Caco-2 (cell line): ENCODE results near the gene SPATA1. TPM values are rescaled to one million over a fixed set of nuclear protein-coding genes. Genes with fewer than 3 reads are reported as not detected.

Source experiments
- BruUV-seq: library from RNA; stranded (reverse); fragments of 400-500 nt; replicated peaks from 2 replicates; lab custom pipeline; 2021; lab: Mats Ljungman, UMichigan
- CTCF ChIA-PET: fragments of 300-600 bp; sonication (Branson Sonifier 250); formaldehyde crosslinking; loops from one replicate; lab custom pipeline; 2022; ENCODE audit warnings: antibody characterized with exemption; lab: Charles Lee
- POLR2A ChIA-PET: fragments of 300-600 bp; sonication (Branson Sonifier 250); formaldehyde crosslinking; loops from one replicate; lab custom pipeline; 2022; ENCODE audit warnings: antibody characterized with exemption; lab: Charles Lee
- DNase-seq, 2 experiments: peaks; one replicate each; pipeline versions ENCODE4 v3.0.0 to v3.0.0-alpha.2; 2020 to 2022
- H3K27me3 ChIP-seq: replicated peaks from 2 replicates; pipeline ENCODE4 v1.6.0; 2011; ENCODE audit warnings: low read length; ENCODE audit not compliant: control insufficient read depth, insufficient read depth
- H3K36me3 ChIP-seq: 2 replicates; pipeline ENCODE4 v1.5.1; 2011; ENCODE audit warnings: low read length; ENCODE audit not compliant: control insufficient read depth, insufficient read depth
- H3K4me1 ChIP-seq: fragments of 250-450 bp; sonication (Bioruptor Pico); 2 replicates; pipeline ENCODE4 v1.5.1; 2020; ENCODE audit warnings: mild to moderate bottlenecking
- H3K4me3 ChIP-seq: 2 replicates; pipeline ENCODE4 v1.5.1; 2011; ENCODE audit warnings: low read depth, mild to moderate bottlenecking, control low read depth, low read length
- H3K9me3 ChIP-seq: fragments of 250-450 bp; sonication (Bioruptor Pico); 2 replicates; pipeline ENCODE4 v1.5.1; 2020; ENCODE audit warnings: mild to moderate bottlenecking, moderate library complexity
- H3K27ac Mint-ChIP-seq: one replicate; pipeline ENCODE4 v1.8.0; 2022; ENCODE audit warnings: mixed read lengths; ENCODE audit not compliant: unreplicated experiment
- H3K27me3 Mint-ChIP-seq: one replicate; pipeline ENCODE4 v1.8.0; 2022; ENCODE audit warnings: mixed read lengths; ENCODE audit not compliant: insufficient read depth, unreplicated experiment
- H3K36me3 Mint-ChIP-seq: one replicate; pipeline ENCODE4 v1.8.0; 2022; ENCODE audit warnings: mild to moderate bottlenecking, mixed read lengths; ENCODE audit not compliant: insufficient read depth, unreplicated experiment
- H3K4me1 Mint-ChIP-seq: one replicate; pipeline ENCODE4 v1.8.0; 2022; ENCODE audit warnings: low read depth, mixed read lengths; ENCODE audit not compliant: unreplicated experiment
- H3K4me3 Mint-ChIP-seq: one replicate; pipeline ENCODE4 v1.8.0; 2022; ENCODE audit warnings: mild to moderate bottlenecking, moderate library complexity, mixed read lengths; ENCODE audit not compliant: unreplicated experiment
- H3K9me3 Mint-ChIP-seq: one replicate; pipeline ENCODE4 v1.8.0; 2022; ENCODE audit warnings: mixed read lengths; ENCODE audit not compliant: unreplicated experiment
- CTCF ChIP-seq, 2 experiments: fragments of 200-600 bp in 1 of 2; IDR thresholded peaks; 1 replicate in 1 of 2; 2 replicates in 1 of 2; pipeline versions ENCODE4 v1.5.1 to v1.8.0; 2011 to 2022; ENCODE audit warnings: antibody characterized with exemption in 1 of 2, control low read depth in 1 of 2, inconsistent platforms in 1 of 2, low read depth in 1 of 2, low read length in 1 of 2, mild to moderate bottlenecking in 1 of 2, moderate library complexity in 1 of 2; ENCODE audit not compliant: insufficient read depth in 1 of 2, severe bottlenecking in 1 of 2, unreplicated experiment in 1 of 2
- intact Hi-C: fragments of 100-400 bp; cut with micrococcal nuclease; formaldehyde crosslinking; loops from one replicate; pipeline ENCODE4 v1.10.0; 2022; ENCODE audit not compliant: unreplicated experiment
- total RNA-seq: library from RNA; stranded (reverse); gene quantifications from 2 replicates; pipeline ENCODE4 v1.2.3, GENCODE V29; 2022

SPATA1 gene
- total RNA-seq, 1 experiment from 2014 or later, result 0.57 TPM

- Mint-ChIP-seq H3K4me3 (no peak overlapping the region), H3K4me1 (no peaks in the 10 kb centered on the region), H3K27me3 (no peaks in the 10 kb centered on the region), H3K36me3 (peaks cover 23% of the 10 kb centered on the region), H3K27ac (no peak overlapping the region), H3K9me3 (no peaks in the 10 kb centered on the region)
- ChIA-PET CTCF (no interaction called here), POLR2A (no interaction called here)
- Histone ChIP-seq H3K9me3 (no peaks in the 10 kb centered on the region), H3K4me1 (no peaks in the 10 kb centered on the region), H3K27me3 (no peaks in the 10 kb centered on the region), H3K36me3 (no peaks in the 10 kb centered on the region), H3K4me3 (no peak overlapping the region)
- TF ChIP-seq CTCF (IDR thresholded peaks at IDR 0.05; ENCODE audit: insufficient read depth in 1 of 2, low read depth in 1 of 2, low read length in 1 of 2, severe bottlenecking in 1 of 2, unreplicated experiment in 1 of 2), result no peak
- BruUV-seq, result no TSS peak
- DNase-seq, result no peak
- intact Hi-C loops, result no loop called here
Observed at GRCh38 chr1:84489766-84490165, 16.4 kb upstream of the SPATA1 start.

- H3K36me3 ChIP-seq, result no peaks in the 10 kb centered on the region
- no peaks in the 10 kb centered on the region for H3K27me3 ChIP-seq
- no peaks in the 10 kb centered on the region for H3K4me1 ChIP-seq
- Mint-ChIP-seq H3K36me3 (peaks cover 35% of the 10 kb centered on the region), H3K4me1 (no peaks in the 10 kb centered on the region), H3K27ac (no peak overlapping the region), H3K9me3 (no peaks in the 10 kb centered on the region), H3K4me3 (no peak overlapping the region), H3K27me3 (no peaks in the 10 kb centered on the region)
- no TSS peak for BruUV-seq
- H3K9me3 ChIP-seq, result no peaks in the 10 kb centered on the region
- TF ChIP-seq CTCF (IDR thresholded peaks at IDR 0.05; ENCODE audit: insufficient read depth in 1 of 2, low read depth in 1 of 2, low read length in 1 of 2, severe bottlenecking in 1 of 2, unreplicated experiment in 1 of 2), result no peak
- POLR2A ChIA-PET, result no interaction called here
- CTCF ChIA-PET, result no interaction called here
- H3K4me3 ChIP-seq, result no peak overlapping the region
- no peak for DNase-seq
- intact Hi-C loops, result no loop called here
Observed at GRCh38 chr1:84492726-84493125, 13.5 kb upstream of the SPATA1 start.

GRCh38 chr1:84493747-84494146 lies 12.4 kb upstream of the SPATA1 start:
- Mint-ChIP-seq H3K9me3 (no peaks in the 10 kb centered on the region), H3K27ac (no peak overlapping the region), H3K4me1 (no peaks in the 10 kb centered on the region), H3K27me3 (no peaks in the 10 kb centered on the region), H3K36me3 (peaks cover 45% of the 10 kb centered on the region), H3K4me3 (no peak overlapping the region)
- ChIA-PET POLR2A (no interaction called here), CTCF (no interaction called here)
- no peak for TF ChIP-seq CTCF (IDR thresholded peaks at IDR 0.05; ENCODE audit: insufficient read depth in 1 of 2, low read depth in 1 of 2, low read length in 1 of 2, severe bottlenecking in 1 of 2, unreplicated experiment in 1 of 2)
- H3K27me3 ChIP-seq, result no peaks in the 10 kb centered on the region
- BruUV-seq, result no TSS peak
- no peaks in the 10 kb centered on the region for H3K36me3 ChIP-seq
- no peaks in the 10 kb centered on the region for H3K4me1 ChIP-seq
- no peaks in the 10 kb centered on the region for H3K9me3 ChIP-seq
- no peak overlapping the region for H3K4me3 ChIP-seq
- intact Hi-C loops, result no loop called here
- DNase-seq, result no peak
